Upper lobe of right lung (tissue), 1 donor: ENCODE data around the gene CHAT. TPM values are rescaled to one million over a fixed set of nuclear protein-coding genes. Genes with fewer than 3 reads are reported as not detected.

Source experiments
- ATAC-seq: fragments of 200-7000 bp; cut with Tn5 transposase; one replicate; pipeline ENCODE4 v1.9.1; 2020; ENCODE audit warnings: mild to moderate bottlenecking, moderate library complexity
- DNase-seq: peaks from one replicate; pipeline ENCODE4 v3.0.0-alpha.2; 2020
- H3K27ac ChIP-seq: fragments of 200-600 bp; one replicate; pipeline ENCODE4 v1.8.0; 2022
- H3K27me3 ChIP-seq: fragments of 200-600 bp; one replicate; pipeline ENCODE4 v1.8.0; 2022; ENCODE audit warnings: mild to moderate bottlenecking
- H3K36me3 ChIP-seq: fragments of 200-600 bp; one replicate; pipeline ENCODE4 v1.8.0; 2022
- H3K4me1 ChIP-seq: fragments of 200-600 bp; one replicate; pipeline ENCODE4 v1.8.0; 2022
- H3K4me3 ChIP-seq: fragments of 200-600 bp; one replicate; pipeline ENCODE4 v1.8.0; 2022; ENCODE audit warnings: mild to moderate bottlenecking
- H3K9me3 ChIP-seq: fragments of 200-600 bp; one replicate; pipeline ENCODE4 v1.8.0; 2022
- intact Hi-C: fragments of 100-400 bp; cut with DNase I; formaldehyde crosslinking; loops from one replicate; pipeline ENCODE4 v1.11.0; 2022
- total RNA-seq: library from RNA; stranded (reverse); fragmentation: NEBNext Ultra II Directional; extraction: Animal tissue kit (Norgen Biotek cat#: 25700); gene quantifications from one replicate; pipeline ENCODE4 v1.2.1, GENCODE V29; 2021
- TF ChIP-seq, protein P1 (sequence below): fragments of 200-600 bp; IDR thresholded peaks from one replicate; pipeline ENCODE4 v1.8.0; 2022; ENCODE audit warnings: antibody characterized with exemption
- donor health status: DM: no; HTN: yes; CAD: no; lungs with severe emphysema.

Gene CHAT
- total RNA-seq, 1 donor from 2014 or later = not detected

DNA sequence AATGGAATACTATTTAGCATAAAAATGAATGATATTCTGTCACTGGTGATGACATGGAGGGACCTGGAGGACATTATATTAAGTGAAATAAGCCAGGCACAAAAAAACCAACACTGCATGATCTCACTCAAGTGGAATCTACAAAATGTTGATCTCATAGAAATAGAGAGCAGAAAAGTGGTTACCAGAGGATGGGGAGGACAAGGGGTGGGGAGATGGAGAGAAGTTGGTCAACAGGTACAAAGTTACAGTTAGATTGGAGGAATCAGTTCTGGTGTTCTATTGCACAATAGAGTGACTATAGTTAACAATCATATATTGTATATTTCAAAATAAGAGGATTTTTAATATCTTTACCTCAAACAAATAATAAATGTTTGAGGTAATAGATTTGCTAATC is 28.4 kb upstream of the CHAT start:
- no peak for DNase-seq
- H3K27me3 ChIP-seq = no peaks in the 10 kb centered on the region

DNA sequence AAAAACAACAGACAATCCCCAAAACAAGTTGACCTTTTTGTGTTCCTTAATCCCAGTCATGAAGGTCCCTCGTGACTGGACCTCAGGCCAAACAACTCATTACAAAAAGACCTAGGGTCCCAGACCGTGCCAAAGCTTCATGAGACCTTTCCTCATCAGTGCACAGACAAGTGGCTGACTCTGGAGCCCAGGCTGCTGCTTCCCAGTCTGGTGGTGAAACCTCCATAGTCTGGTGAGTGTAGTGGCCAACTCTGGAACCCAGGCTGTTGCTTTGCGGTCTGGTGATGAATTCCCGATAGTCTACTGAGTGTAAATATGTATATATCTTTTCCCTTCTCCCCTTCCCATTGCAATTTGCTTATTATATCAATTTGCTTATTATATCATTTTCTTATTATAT is 25.9 kb upstream of the CHAT start:
- H3K27ac ChIP-seq = no peak overlapping the region
- H3K36me3 ChIP-seq = no peaks in the 10 kb centered on the region
- H3K4me1 ChIP-seq = no peaks in the 10 kb centered on the region
- intact Hi-C loops = no loop called here
- H3K4me3 ChIP-seq = no peak overlapping the region
- DNase-seq (no peak), ATAC-seq (no peak)
- TF ChIP-seq, protein P1, sequence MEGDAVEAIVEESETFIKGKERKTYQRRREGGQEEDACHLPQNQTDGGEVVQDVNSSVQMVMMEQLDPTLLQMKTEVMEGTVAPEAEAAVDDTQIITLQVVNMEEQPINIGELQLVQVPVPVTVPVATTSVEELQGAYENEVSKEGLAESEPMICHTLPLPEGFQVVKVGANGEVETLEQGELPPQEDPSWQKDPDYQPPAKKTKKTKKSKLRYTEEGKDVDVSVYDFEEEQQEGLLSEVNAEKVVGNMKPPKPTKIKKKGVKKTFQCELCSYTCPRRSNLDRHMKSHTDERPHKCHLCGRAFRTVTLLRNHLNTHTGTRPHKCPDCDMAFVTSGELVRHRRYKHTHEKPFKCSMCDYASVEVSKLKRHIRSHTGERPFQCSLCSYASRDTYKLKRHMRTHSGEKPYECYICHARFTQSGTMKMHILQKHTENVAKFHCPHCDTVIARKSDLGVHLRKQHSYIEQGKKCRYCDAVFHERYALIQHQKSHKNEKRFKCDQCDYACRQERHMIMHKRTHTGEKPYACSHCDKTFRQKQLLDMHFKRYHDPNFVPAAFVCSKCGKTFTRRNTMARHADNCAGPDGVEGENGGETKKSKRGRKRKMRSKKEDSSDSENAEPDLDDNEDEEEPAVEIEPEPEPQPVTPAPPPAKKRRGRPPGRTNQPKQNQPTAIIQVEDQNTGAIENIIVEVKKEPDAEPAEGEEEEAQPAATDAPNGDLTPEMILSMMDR = no peak
- H3K9me3 ChIP-seq = no peaks in the 10 kb centered on the region
- H3K27me3 ChIP-seq = peaks cover 4% of the 10 kb centered on the region

More for the DNA sequence above, 28.4 kb upstream of the CHAT start:
- TF ChIP-seq, protein P1 = no peak
- Histone ChIP-seq H3K36me3 (no peaks in the 10 kb centered on the region), H3K4me1 (no peaks in the 10 kb centered on the region), H3K4me3 (no peak overlapping the region), H3K27ac (no peak overlapping the region), H3K9me3 (no peaks in the 10 kb centered on the region)
- ATAC-seq = no peak
- intact Hi-C loops = no loop called here

DNA sequence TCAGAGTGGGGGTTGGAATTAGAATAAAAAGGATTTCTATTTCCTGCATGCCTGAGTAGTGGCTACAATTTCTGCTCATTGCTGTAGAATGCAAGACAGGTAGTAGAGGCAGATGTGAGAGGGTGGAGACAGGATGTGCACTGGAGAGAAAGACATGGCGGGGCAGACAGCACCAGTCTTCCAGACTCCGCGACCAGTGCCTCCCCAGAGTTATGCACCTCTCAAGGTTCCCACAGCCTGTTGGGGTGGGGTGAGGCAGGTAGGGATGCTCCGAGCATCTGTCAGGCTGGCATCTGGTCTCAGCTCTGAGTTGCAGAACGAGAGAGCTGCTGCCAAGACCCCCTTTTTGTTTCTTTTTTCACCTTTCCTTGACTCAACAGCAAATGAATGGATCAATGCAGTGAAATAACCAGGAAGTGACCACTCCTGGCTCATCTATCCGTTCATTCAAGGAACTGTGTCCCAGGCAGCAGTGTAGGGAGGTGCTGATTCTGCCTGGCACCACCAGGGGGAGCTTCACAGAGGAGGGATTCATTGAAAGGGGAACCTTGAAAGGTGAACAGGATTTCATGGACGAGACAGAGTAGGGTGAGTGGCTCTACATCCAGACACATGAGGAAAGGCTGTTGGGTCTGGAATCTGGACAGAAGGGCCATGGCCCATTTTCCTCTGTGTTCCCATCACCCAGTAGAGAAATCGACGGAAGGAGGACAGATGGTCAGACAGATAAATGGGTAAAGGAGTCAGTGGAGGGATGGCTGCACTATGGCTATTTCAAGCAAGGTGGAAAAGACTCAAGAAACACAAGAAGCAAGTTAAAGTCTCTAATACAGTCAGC is 20.9 kb upstream of the CHAT start:
- no peak for DNase-seq
- H3K4me3 ChIP-seq = no peak overlapping the region
- H3K9me3 ChIP-seq = no peaks in the 10 kb centered on the region
- TF ChIP-seq, protein P1 = peak; percentile 94
- peaks cover 3% of the 10 kb centered on the region for H3K4me1 ChIP-seq
- no peak overlapping the region for H3K27ac ChIP-seq
- ATAC-seq = peak; percentile 85
- H3K27me3 ChIP-seq = peaks cover 14% of the 10 kb centered on the region
- H3K36me3 ChIP-seq = no peaks in the 10 kb centered on the region
- intact Hi-C loops = no loop called here

DNA sequence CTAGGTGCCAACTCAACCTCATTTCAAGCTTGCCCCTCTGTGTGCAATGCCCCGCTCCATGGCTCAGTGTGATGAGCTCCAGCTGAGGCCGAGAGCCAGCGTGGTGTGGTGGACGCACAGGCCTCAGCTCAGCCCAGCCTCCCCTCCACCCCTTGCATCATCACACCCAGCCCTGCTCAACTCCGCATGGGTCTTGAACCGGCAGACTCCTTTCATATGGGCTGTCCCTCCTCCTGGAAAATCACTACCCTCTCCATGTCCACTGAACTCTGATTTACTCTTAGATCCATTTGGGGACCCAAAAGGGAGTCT is 20.3 kb upstream of the CHAT start:
- intact Hi-C loops = no loop called here
- Histone ChIP-seq H3K9me3 (no peaks in the 10 kb centered on the region), H3K36me3 (no peaks in the 10 kb centered on the region), H3K27ac (no peak overlapping the region), H3K4me1 (peaks cover 3% of the 10 kb centered on the region), H3K4me3 (no peak overlapping the region), H3K27me3 (peaks cover 14% of the 10 kb centered on the region)
- DNase-seq (no peak), ATAC-seq (no peak)
- TF ChIP-seq, protein P1 = no peak

DNA sequence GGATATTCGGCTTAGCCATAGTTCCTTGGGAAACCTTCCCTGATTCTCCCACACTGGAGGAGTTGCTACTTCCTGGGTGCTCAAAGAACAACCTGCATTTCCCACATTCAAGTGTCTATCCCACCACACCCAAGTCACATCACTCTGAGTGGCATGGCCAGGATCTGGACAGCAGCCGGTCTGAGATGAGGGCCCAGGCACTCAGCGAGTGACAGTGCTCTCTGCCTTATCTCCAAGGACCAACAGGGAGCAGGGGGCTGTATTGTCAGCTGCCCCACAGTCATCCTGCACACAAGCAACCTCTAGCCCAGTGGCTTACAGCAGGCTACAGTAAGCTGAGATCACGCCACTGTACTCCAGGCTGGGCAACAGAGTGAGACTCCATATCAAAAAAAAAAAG is 19.8 kb upstream of the CHAT start:
- DNase-seq (no peak), ATAC-seq (no peak)
- peaks cover 14% of the 10 kb centered on the region for H3K27me3 ChIP-seq
- no peaks in the 10 kb centered on the region for H3K36me3 ChIP-seq
- H3K27ac ChIP-seq = no peak overlapping the region
- intact Hi-C loops = no loop called here
- H3K4me1 ChIP-seq = peaks cover 3% of the 10 kb centered on the region
- no peak overlapping the region for H3K4me3 ChIP-seq
- TF ChIP-seq, protein P1 = no peak
- no peaks in the 10 kb centered on the region for H3K9me3 ChIP-seq
